Mucosa of gallbladder (tissue), 1 donor: Measurements from ENCODE around the gene LINGO1. TPM values are rescaled to one million over a fixed set of nuclear protein-coding genes. Genes with fewer than 3 reads are reported as not detected.
A peak's percentile ranks its signal among the peaks of the same experiment; 100 is the strongest.

ENCODE experiments used
- DNase-seq: peaks from one replicate; pipeline ENCODE4 v3.0.0-alpha.2; 2020; ENCODE audit warnings: low spot score
- total RNA-seq: library from RNA; stranded (reverse); gene quantifications from one replicate; pipeline ENCODE4 v1.2.1, GENCODE V29; 2021
- donor health status: DM: no; HTN: no; CAD: no.

LINGO1 gene
- total RNA-seq, 1 donor from 2014 or later, result 2.3 TPM

DNA sequence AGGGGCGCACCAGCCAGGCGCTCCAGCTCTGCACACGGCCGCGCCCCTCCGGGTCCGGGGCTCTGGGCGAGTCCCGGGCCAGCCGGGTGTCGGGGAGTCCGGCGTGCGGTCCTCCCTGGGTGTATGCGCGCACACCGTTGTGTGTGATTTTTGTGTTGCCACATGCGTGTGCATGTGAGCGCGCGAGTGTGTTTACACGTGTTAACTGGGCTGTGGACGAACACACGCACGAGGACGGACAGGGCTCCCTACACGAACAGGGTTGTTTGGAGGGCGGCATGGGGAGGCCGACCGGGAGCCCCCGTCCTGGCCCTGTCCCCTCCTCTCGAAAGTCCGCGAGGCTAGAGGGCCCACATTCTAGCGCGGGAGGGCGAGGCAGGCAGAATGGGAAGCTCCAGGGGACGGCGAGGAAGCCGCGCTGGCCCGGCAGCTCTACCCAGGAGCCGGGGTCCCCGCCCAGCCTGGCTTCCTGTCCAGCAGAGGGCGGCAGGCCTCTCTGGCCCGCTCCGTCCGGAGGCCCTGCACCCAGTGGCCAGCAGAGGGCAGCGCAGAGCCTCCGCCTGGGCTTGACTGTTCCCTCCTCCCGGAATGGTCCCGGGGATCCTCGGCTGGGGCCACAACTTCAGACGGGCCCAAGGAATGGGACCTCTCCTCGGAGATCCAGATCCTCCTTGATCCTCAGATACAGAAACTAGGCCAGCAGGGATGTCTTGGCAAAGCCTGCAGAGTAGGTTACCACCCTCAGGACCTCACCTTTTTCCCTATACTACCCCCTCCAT lies 611 bp upstream of the LINGO1 start:
- peak; percentile 87 for DNase-seq

DNA sequence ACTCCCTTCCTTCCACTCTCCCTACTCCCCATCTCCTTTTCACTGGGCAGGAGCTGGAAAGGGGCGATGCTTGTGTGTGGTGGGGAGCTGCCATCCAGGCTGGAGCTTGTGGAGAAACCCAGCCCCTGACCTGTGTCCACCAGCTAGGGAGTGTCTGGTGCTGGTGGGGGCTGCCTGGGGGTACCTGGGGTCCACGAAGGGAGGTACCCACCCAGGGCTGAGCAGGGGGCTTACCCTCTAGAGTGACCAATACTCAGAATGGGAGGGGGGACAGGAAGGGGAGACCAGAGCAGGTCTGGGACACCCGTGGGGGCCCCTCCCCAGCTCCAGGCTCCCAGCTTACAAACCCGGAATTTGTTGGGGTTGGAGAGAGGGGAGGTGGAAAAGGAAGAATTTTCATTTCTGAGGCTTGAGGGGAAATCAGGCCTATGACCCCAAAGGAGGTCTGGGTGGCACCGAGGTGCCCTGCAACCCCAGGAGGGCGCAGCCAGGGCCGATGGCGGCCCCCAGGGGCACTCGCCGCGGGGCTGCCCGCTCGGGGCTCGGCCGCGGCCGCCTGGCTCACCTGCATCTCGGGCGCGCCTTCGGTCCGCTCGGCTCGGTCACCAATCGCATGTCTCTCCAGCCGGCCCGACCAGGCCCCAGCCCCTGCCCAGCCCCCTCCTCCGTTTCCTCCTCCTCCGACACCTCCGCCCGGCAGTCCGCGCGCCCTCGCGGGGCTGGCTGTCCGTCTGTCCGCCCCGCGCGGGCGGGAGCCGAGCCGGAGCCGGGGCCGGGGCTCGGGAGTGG lies 773 bp downstream of the LINGO1 start:
- DNase-seq, result no peak

DNA sequence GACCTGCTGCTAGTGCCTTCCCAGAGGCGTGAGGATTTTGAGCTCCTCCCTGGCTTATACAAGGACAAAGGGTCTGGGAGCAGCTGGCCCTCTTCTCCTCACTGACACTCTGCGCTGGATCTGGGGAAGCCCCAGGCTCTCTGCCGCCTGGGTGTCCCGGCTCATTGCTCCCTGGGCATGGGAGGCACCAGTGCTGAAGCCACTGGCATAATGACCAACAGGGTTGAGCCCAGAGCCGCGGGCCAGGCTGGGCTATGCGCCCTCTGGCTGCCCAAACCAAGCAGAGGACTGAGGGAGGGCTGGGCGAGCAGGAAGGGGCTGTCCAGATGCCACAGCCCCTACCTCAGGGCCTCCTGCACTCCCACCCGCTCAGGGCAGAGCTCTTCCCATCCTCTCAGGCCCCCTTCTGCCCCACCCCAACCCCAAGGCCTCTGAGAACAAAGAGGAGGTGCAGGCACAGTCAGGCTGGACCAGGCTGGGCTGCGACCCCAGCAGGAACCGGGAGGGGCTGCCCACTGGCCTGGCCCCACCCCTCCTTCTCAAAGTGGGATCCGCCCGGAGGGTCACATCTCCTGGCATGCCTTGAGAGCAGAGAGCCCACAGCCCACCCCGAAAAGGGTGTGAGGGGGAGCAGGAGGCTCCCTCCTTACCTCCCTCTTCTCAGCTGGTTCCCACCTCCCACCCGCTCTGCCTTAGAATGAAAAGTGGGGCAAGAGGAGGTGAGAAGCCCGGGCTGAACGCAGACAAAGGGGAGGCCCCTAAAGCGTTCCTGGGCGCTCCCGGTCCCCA lies 1.6 kb downstream of the LINGO1 start:
- no peak for DNase-seq

DNA sequence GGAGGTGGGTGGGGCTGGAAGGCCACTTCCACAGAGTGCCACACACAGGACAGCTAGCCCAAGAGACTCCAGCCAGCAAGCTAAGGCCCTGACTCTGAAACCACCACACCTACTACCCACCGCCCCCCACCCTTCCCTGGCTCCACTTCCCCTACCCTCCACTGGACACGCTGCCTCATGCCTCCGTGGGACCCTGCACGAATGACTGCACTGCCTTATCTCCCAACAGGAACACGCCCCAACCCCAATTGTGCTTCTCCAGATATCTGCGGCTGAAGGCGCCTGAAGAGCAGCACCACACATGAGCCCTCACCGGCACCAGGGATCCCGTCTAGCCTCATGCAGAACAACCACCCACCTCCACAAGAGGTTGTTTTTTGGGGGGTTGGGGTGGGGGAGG lies 2.7 kb downstream of the LINGO1 start:
- no peak for DNase-seq

DNA sequence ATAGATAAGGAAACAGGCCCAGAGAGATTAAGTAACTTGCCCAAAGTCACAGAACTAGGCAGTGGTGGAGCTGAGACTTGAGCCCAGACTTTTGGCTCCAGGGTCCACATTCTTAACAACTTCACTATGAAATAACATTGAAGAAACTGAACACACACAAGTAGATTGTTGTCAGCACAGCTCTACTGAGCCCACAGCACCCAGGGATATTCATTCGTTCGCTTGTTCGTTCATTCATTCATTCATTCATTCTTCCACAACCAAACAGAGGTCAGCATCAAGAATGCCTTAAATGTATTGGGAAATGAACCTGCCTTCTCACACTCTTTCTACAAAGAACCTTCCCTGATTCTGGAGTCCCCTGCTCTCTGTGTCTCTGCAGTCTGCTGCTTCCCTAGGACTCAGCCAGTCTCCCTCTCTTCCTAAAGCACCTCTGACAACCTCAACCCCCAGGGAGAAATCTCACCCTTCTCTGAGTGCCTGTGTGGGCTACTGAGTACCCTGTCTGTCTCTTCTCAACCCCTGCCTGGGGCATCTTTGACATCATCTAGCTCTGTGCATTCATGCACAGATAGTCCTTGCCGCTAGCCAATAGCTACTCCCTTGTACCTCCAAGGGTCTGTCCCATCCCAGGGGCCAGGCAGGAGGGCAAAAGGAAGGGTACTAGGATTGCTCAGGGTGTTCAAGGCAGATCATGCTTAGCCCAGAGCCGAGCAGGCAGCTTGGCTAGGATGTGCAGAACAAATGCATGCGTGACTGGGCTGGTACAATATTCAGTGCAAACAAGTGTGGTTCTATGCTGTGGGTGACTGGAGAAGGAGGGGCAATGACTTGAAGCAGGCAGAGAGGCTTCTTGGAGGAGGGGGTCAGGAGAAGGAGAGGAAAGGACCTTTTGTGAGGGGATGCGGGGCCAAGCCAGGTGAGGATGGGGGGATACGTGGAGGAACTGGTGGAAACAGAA lies 3.4 kb downstream of the LINGO1 start:
- no peak for DNase-seq

DNA sequence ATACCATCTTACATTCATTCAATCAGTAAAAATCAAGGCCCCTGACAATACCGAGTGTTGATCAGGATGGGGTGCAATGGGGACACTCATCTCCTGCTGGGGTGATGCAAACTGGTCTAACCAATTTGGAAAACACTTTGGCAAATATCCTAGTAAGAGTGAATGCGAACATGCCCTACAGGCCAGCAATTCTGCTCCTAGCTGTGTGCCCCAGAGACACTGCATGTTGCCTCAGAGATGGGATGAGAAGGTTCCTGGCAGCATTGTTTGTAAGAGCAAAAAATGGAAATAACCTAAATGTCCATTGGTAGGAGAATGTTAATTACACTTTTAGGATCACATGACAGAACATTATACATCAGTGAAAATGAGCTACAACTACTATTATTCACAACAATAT lies 4.7 kb downstream of the LINGO1 start:
- no peak for DNase-seq

DNA sequence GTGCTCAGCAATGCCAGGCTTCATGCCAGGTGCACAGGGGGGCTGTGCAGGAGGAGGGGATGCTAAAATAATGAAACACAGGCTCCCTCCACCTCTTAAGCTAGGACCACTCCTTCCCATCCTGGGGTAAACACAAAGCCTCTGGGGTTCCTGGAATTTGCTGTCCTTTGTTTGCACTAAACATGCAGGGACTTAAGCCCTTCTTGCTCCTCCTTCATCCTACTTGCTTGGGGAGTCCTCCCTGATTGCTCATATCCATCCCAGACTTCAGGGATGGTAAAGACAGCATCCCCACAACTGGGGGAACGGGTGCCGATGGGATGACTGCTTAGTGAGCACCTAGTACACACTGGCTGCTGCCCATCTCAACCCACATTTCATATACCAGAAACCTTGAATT lies 5.1 kb downstream of the LINGO1 start:
- DNase-seq, result no peak

DNA sequence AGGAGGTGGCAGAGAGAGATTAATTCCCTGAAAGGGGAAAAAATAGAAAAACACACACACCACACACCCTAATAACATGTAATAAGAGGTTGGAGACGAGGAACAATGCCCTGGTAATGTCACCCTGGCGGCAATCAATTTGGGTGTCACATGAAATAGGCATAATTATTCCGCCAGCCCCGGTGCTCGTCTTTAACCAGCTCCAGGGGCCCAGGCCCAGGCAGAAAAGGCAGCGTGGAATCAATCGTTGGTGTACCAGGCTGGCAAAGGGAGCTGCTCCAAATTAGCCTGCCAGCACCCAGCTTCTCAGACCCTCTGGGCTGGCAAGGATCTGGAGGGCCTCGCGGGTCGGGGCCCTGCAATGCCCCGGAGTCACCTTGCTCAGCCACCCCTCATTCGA lies 5.6 kb downstream of the LINGO1 start:
- no peak for DNase-seq

DNA sequence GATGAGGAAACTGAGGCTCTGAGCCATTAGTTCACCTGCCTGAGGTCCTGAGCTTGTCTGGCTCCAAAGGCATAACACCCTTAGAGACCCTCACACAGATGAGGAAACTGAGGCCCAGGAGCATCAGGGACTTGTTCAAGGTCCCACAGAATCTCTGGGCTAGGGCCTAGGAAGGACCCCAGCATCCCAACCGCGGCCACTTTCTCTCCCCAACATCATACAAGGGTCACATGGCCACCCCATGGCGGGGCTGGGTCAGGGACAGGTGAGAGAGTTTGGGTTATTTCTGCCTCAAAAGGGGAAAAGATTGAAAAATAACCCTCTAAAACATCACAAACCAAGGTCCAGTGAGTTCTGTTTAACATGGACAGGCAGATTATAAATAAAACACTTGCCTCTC lies 6.7 kb downstream of the LINGO1 start:
- no peak for DNase-seq

DNA sequence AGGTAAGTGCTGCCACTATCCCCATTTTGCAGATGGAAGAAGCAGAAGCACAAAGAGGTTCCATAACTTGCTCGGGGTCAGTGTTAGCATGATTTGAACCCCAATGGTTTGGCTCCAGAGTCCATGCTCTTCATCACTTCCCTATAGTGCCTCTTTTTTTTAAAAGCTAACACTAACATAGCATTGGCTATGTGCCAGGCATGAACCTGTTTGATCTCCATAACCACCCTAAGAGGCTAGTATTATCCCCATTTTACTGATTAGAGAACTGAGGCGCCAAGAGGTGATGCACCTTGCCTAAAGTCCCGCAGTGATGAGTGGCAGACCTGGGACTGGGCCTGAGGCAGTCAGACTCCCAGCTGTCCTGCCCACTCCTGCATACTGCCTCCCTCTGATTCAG lies 7.3 kb downstream of the LINGO1 start:
- no peak for DNase-seq

DNA sequence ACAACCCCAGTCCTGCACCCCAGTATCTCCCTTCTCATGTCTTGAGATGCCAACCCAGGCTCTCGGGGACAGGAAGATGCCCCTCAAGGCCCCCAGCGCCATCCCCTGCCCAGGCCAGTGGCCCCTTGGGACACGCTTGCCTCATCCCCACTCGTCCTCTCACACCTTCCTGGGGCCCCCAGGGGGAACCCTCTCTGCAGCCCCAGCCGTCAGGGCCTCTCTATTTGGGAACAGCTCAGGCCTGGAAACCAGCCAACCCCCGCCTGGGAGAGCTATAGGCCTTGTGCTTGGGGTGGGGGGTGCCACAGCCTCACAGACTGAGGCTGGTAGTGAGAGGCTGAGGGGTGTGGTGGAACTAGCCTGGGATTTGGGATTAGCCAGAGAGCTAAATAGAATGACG lies 7.8 kb downstream of the LINGO1 start:
- DNase-seq, result no peak

DNA sequence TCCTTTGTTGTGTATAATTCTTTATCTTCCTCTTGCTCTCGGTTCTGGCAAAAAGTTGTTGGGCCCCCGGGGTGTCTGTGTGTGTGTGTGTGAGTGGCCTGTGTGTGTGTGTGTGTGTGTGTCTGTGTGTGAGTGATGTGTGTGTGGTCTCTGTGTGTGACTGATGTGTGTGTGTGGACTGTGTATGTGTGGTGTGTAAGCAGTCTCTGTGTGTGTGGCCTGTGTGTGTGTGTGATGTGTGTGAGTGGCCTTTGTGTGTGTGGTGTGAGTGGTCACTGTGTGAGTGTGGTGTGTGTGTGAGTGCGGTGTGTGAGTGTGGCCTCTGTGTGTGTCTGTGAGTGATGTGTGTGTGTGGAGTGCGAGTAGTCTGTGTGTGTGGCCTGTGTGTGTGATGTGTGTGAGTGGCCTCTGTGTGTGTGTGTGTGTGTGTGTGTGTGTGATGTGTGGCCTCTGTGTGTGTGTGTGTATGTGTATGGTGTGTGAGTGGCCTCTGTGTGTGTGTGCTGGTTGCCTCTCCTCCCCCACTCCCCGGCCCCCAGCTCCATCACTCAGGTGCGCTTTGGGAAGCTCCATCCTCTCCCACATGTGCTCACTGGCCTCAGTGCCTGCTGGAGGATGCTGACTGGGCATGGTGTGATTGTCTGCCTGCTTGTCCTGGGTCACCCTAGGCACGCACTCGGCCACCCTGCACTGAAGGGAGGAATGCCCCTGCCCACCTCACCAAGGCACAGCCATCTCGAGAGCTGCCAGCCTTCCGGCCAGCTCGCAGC lies 8.8 kb downstream of the LINGO1 start:
- DNase-seq, result no peak

DNA sequence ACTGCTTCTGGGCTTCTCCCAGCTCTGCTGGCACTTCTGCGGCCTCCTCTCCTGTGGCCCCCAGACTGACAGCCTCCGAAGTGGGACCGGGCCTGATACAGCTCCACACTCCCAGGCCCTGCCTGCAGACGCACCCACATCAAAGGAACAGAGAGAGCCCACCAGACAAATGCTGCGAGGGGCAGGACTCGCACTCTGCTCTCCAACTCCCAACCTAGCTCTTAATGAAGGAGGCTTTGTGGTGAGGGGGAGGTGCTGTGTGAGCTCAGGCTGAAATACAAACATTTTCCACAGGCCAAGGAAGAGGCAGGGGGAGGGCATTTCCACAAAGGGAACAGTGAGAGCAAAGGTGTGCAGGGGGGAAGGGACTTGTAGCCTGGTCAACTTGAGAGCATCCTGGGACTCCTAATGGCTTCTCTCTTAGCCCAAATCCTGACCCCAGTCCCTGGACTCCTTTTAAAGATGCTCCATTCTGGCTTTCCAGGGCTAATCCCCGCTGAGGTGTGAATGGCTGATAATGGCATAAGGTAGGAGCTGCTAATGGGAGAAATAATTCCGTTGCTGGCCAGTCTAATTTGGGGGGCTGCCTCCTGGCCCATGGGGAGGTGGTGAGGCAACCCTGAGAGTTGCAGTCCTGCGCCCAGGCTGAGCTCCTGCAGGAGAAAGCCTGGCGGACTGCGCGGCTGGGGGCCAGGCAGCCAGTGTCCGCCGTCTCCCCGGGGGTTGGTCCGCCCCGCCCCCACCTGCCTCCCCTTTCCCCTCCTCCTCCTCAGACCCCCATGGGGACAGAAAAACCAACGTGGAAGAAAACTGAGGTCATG lies 9.6 kb downstream of the LINGO1 start:
- DNase-seq, result no peak

DNA sequence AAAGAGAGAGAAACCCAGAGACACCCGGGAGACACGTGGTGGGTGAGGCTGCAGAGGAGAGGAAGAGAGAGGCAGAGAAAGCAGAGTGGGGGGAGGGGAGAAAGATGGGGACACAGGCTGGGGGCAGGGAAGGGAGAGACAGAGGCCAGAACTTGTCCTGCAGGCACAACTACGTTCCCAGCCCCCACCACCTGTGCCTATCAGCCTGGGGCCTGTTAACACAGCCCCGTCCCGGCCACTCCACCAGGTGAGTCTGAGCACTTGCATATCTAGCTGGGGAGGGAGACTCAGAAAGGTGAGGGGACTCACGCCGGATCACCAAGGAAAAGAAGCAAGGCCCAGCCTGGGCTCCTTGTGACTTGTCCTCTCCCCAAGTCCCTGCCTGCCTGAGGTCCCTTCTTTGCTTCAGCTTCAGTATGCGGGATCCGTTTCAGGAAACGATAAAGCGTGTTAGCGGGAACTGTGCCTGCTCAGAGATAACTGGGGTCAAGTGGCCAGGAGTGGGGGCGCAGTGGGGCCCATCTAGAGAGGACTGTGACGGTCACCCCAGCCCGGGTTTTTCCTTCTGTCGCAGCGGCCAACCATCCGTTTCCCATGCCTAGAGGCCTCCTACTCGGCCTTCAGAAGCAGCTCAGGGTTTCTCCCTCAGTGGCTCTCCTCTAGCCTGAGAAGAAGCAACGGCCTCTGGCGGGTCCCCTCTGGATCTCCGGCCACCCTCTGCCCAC lies 10.3 kb downstream of the LINGO1 start:
- DNase-seq, result no peak

DNA sequence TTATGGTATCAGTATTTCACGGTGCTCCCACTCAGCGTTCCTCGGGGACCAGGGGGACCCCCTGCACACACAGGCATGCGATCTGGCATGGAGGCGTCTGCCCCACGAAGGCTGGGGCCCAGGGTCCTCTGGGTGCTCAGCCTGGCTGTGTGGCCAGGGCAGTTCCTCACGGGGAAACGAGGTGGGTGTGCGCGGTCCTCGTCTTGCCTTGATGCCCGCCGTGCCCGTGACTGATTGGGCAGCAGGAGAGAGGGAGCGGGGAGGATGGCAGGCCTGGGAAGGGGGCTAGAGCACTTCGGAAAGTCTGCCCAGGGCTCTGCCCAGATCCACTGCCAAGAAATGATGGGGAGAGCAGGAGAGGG lies 10.9 kb downstream of the LINGO1 start:
- no peak for DNase-seq

DNA sequence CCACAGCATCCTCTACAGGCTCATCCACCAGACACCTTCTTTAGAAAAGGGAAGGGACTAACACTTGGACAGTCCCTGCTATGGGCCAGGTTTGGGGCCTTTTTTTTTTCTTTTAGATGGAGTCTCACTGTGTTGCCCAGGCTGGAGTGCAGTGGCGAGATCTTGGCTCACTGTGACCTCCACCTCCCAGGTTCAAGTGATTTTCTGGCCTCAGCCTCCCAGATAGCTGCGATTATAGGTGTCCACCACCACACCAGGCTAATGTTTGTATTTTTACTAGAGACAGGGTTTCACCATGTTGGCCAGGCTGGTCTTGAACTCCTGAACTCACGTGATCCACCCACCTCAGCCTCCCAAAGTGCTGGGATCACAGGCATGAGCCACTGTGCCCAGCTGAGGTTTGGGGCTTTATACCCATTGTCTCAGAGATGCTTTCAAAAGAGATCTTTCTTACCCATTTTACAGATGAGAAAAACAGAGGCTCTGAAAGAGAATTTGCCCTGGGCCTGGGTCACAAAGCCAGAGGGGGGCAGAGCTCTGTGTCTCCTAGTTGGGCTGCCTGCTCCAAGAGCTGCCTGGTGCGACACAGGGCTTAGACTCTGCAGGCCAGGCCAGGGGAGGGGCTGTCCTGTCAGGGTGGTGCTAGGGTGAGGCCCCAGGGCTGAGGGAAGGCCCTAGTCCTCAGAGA lies 11.6 kb downstream of the LINGO1 start:
- no peak for DNase-seq

DNA sequence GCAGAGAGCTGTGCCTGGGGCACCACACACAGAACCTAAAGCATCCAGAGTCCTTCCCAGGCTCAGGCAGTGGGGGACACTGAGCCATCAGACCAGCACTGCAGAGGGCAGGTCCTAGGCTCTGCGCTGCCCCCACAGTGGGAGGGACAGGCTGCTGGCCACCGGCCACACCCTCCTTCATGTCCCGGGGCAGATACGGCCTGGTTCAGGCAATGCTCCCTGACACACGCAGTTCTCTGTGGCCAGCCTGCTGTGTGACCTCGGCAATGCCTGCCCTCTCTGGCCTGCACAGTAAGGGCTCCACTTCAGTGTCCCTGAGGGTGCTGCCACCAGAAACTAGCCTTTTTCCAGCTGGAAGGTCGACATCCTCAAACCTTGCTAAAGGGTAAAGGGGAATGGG lies 12.4 kb downstream of the LINGO1 start:
- DNase-seq, result no peak

DNA sequence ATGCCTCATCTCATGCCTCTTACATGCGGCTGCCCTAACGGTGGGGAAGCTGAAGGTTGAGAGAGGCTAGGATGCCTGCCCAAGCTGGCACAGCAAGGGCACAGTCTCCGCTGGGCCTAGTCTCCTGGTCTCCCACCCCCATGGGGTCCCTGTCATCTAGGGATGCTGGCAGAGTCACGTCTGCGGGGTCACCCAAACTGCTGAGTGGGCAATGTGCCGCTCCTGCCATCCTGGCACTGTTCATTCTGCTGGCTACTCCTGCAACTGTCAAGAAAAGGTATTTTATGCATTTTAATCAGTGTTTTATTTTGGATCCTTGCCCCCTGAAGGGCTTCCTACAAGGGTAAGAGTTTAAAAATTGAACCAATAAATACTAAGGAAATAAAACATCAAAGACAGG lies 12.8 kb downstream of the LINGO1 start:
- DNase-seq, result no peak
